Right lobe of liver (tissue), 4 donors: Measurements from ENCODE around the gene SLC9A7.

ENCODE experiments used
- POLR2A ChIP-seq: fragments of 450-650 bp; IDR thresholded peaks from one replicate; pipeline ENCODE4 v1.6.1; 2017; ENCODE audit warnings: antibody characterized with exemption, mild to moderate bottlenecking
- TF ChIP-seq, protein P1 (sequence below), 4 donors: fragments of 200-600 bp in 3 of 4; fragments of 450-650 bp in 1 of 4; IDR thresholded peaks; one replicate each; pipeline versions ENCODE4 v1.5.1 to v1.8.0; 2016 to 2022; ENCODE audit warnings: antibody characterized with exemption in 4 of 4, mild to moderate bottlenecking in 2 of 4
- donor health status: DM: no; HTN: no; CAD: no.
- donor health status: DM: no; HTN: no; CAD: no.
- donor health status: DM: no; HTN: yes; CAD: no.

DNA sequence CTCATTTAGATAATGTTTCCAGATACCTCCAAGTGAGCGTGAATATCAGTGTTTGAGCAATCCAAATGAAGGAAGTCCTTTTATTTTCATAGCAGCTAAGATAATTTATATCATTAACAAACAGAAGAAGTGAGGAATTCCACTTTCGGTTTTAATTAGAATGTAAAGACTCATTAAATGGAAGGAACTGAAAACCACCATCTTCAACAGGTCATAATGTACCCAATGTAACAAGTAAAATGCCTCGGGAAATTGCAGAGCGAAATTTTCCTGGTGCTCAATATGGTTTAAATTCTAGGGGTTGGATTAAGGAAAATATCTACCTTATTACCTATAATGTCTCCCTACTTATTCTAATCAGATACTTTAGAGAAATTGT is 33.9 kb upstream of the SLC9A7 start:
- TF ChIP-seq, protein P1, sequence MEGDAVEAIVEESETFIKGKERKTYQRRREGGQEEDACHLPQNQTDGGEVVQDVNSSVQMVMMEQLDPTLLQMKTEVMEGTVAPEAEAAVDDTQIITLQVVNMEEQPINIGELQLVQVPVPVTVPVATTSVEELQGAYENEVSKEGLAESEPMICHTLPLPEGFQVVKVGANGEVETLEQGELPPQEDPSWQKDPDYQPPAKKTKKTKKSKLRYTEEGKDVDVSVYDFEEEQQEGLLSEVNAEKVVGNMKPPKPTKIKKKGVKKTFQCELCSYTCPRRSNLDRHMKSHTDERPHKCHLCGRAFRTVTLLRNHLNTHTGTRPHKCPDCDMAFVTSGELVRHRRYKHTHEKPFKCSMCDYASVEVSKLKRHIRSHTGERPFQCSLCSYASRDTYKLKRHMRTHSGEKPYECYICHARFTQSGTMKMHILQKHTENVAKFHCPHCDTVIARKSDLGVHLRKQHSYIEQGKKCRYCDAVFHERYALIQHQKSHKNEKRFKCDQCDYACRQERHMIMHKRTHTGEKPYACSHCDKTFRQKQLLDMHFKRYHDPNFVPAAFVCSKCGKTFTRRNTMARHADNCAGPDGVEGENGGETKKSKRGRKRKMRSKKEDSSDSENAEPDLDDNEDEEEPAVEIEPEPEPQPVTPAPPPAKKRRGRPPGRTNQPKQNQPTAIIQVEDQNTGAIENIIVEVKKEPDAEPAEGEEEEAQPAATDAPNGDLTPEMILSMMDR (IDR thresholded peaks at IDR 0.05), result no peak
- TF ChIP-seq POLR2A, result no peak
